SK-N-SH (cell line): ENCODE data around the gene CALM1. TPM values are rescaled to one million over a fixed set of nuclear protein-coding genes. Genes with fewer than 3 reads are reported as not detected.

Source experiments
- CTCF ChIA-PET: fragments of 300-600, 350-600 bp; formaldehyde crosslinking; extraction: SDS; loops from one replicate; lab custom pipeline; 2021; lab: Yijun Ruan, JAX
- POLR2A ChIA-PET: fragments of 350-600 bp; sonication (Branson Sonifier 250); formaldehyde crosslinking; extraction: SDS; loops from one replicate; lab custom pipeline; 2020; ENCODE audit warnings: antibody characterized with exemption, inconsistent platforms; lab: Yijun Ruan, JAX
- DNase-seq: peaks from one replicate; pipeline ENCODE4 v3.0.0; 2012
- H2AFZ ChIP-seq: fragments of 200-600 bp; sonication (generic); 2 replicates; pipeline ENCODE4 v1.8.1; 2016; ENCODE audit warnings: antibody characterized with exemption, mild to moderate bottlenecking, low read depth
- H3F3A ChIP-seq: fragments of 200-600 bp; sonication (generic); replicated peaks from 2 replicates; pipeline ENCODE3; 2016; ENCODE audit warnings: antibody characterized with exemption, mild to moderate bottlenecking; ENCODE audit not compliant: insufficient read depth
- H3K27ac ChIP-seq, 2 experiments: fragments of 200-500 bp in 1 of 2; fragments of 200-600 bp in 1 of 2; sonication (Bioruptor generic) in 1 of 2; sonication (generic), shearing (Covaris generic) in 1 of 2; 2 replicates each; pipeline versions ENCODE4 v1.5.1 to v1.6.1; 2014 to 2016; ENCODE audit warnings: low read depth in 2 of 2, inconsistent platforms in 1 of 2, low read length in 1 of 2, mild to moderate bottlenecking in 1 of 2, mixed read lengths in 1 of 2
- H3K27me3 ChIP-seq: fragments of 200-600 bp; sonication (generic), shearing (Covaris generic); 2 replicates; pipeline ENCODE4 v1.6.1; 2016; ENCODE audit warnings: mixed run types; ENCODE audit not compliant: insufficient read depth
- H3K36me3 ChIP-seq, 2 experiments: fragments of 200-500 bp in 1 of 2; fragments of 200-600 bp in 1 of 2; sonication (Bioruptor generic) in 1 of 2; sonication (generic) in 1 of 2; replicated peaks in 1 of 2; 2 replicates each; pipeline versions ENCODE3 to v1.5.1; 2014 to 2016; ENCODE audit warnings: low read length in 1 of 2, mild to moderate bottlenecking in 1 of 2; ENCODE audit not compliant: insufficient read depth in 2 of 2, control insufficient read depth in 1 of 2
- H3K4me1 ChIP-seq, 2 experiments: fragments of 200-500 bp in 1 of 2; fragments of 200-600 bp in 1 of 2; sonication (Bioruptor generic) in 1 of 2; sonication (generic), shearing (Covaris generic) in 1 of 2; 2 replicates each; pipeline versions ENCODE4 v1.5.1 to v1.6.1; 2014 to 2016; ENCODE audit warnings: low read depth in 1 of 2, low read length in 1 of 2, mixed run types in 1 of 2; ENCODE audit not compliant: insufficient read depth in 2 of 2, control insufficient read depth in 1 of 2
- H3K4me2 ChIP-seq: fragments of 200-600 bp; sonication (generic), shearing (Covaris generic); 2 replicates; pipeline ENCODE4 v1.6.1; 2017; ENCODE audit warnings: mixed run types
- H3K4me3 ChIP-seq, 2 experiments: fragments of 200-500 bp in 1 of 2; fragments of 200-600 bp in 1 of 2; sonication (Bioruptor generic) in 1 of 2; sonication (generic), shearing (Covaris generic) in 1 of 2; 2 replicates each; pipeline versions ENCODE4 v1.5.1 to v1.8.1; 2014 to 2016; ENCODE audit warnings: low read depth in 2 of 2, inconsistent platforms in 1 of 2, low read length in 1 of 2, mild to moderate bottlenecking in 1 of 2, mixed read lengths in 1 of 2, moderate library complexity in 1 of 2
- H3K79me2 ChIP-seq: fragments of 200-600 bp; sonication (generic); 2 replicates; pipeline ENCODE4 v1.8.1; 2017; ENCODE audit warnings: mild to moderate bottlenecking; ENCODE audit not compliant: insufficient read depth
- H3K9ac ChIP-seq: fragments of 200-600 bp; sonication (generic); 2 replicates; pipeline ENCODE4 v1.6.1; 2017; ENCODE audit warnings: mixed run types
- H3K9me2 ChIP-seq: fragments of 200-600 bp; sonication (generic); 2 replicates; pipeline ENCODE4 v1.6.1; 2017; ENCODE audit warnings: mixed run types
- H3K9me3 ChIP-seq: fragments of 200-600 bp; sonication (generic); 2 replicates; pipeline ENCODE4 v1.6.1; 2017; ENCODE audit warnings: mixed run types, mild to moderate bottlenecking, moderate library complexity
- H4K20me1 ChIP-seq: fragments of 200-600 bp; sonication (generic); 2 replicates; pipeline ENCODE4 v1.6.1; 2017; ENCODE audit warnings: mild to moderate bottlenecking, mixed run types; ENCODE audit not compliant: insufficient read depth
- CHD2 ChIP-seq: fragments of 150-350 bp; IDR thresholded peaks from 2 replicates; pipeline ENCODE4 v1.6.1; 2018; ENCODE audit warnings: low read length; ENCODE audit not compliant: partially characterized antibody
- CTCF ChIP-seq: fragments of 200-600 bp; sonication (generic); IDR thresholded peaks from 2 replicates; pipeline ENCODE4 v1.6.1; 2017; ENCODE audit warnings: antibody characterized with exemption, mild to moderate bottlenecking, moderate library complexity
- ELF1 ChIP-seq: IDR thresholded peaks from 2 replicates; pipeline ENCODE4 v1.4.0; 2012
- EZH2phosphoT487 ChIP-seq: fragments of 200-600 bp; sonication (generic); IDR thresholded peaks from 2 replicates; pipeline ENCODE4 v1.6.1; 2017; ENCODE audit warnings: low read depth, mixed run types, mild to moderate bottlenecking, antibody characterized with exemption, moderate library complexity, borderline replicate concordance
- FOSL2 ChIP-seq: IDR thresholded peaks from 2 replicates; pipeline ENCODE4 v1.4.0; 2012; ENCODE audit warnings: low read depth, mild to moderate bottlenecking, moderate library complexity, borderline replicate concordance
- FOXM1 ChIP-seq: IDR thresholded peaks from 2 replicates; pipeline ENCODE4 v1.4.0; 2012; ENCODE audit warnings: low read depth, mild to moderate bottlenecking
- MEF2A ChIP-seq: IDR thresholded peaks from 2 replicates; pipeline ENCODE4 v1.4.0; 2012; ENCODE audit warnings: low read depth, borderline replicate concordance
- PBX3 ChIP-seq: IDR thresholded peaks from 2 replicates; pipeline ENCODE4; 2012
- POLR2AphosphoS5 ChIP-seq: IDR thresholded peaks from 2 replicates; pipeline ENCODE4 v1.6.1; 2012; ENCODE audit warnings: low read depth, low read length
- RCOR1 ChIP-seq: fragments of 150-350 bp; IDR thresholded peaks from 2 replicates; pipeline ENCODE4 v1.6.1; 2017; ENCODE audit warnings: antibody characterized with exemption, low read length
- REST ChIP-seq: IDR thresholded peaks from 2 replicates; pipeline ENCODE4 v1.6.1; 2012; ENCODE audit warnings: mild to moderate bottlenecking, low read depth, low read length, moderate library complexity
- RXRA ChIP-seq: IDR thresholded peaks from 2 replicates; pipeline ENCODE4 v1.4.0; 2012; ENCODE audit warnings: low read depth, mild to moderate bottlenecking, borderline replicate concordance
- SIN3A ChIP-seq: IDR thresholded peaks from 2 replicates; pipeline ENCODE4 v1.6.1; 2012; ENCODE audit warnings: low read depth, mild to moderate bottlenecking, low read length, moderate library complexity, borderline replicate concordance
- TCF12 ChIP-seq: IDR thresholded peaks from 2 replicates; pipeline ENCODE4 v1.4.0; 2012
- USF2 ChIP-seq: fragments of 150-350 bp; IDR thresholded peaks from 2 replicates; pipeline ENCODE4 v1.6.1; 2017; ENCODE audit warnings: antibody characterized with exemption, low read length, low read depth, borderline replicate concordance
- ZBTB33 ChIP-seq: IDR thresholded peaks from 2 replicates; pipeline ENCODE4 v1.4.0; 2012; ENCODE audit warnings: low read depth, borderline replicate concordance
- WGBS: methylation state at CpG from one replicate; pipeline ENCODE4 v1.1.6; 2017; ENCODE audit warnings: low lambda C conversion rate; 5-methylcytosine and 5-hydroxymethylcytosine counted together
- polyA plus RNA-seq, 3 experiments: library from polyadenylated mRNA; depleted of rRNA; stranded (reverse); fragments of >200 nt; gene quantifications; 2 replicates each; pipeline ENCODE4 v1.2.3, GENCODE V29; 2012

Gene CALM1
- polyA plus RNA-seq, 1 of the 3 experiments (the other 2 are of a cell fraction), result 299 TPM

GRCh38 chr14:90453401-90453951 lies 56.6 kb downstream of the CALM1 start (continued):
- TF ChIP-seq CHD2 (peak; percentile 44), PBX3 (no peak), REST (no peak), POLR2AphosphoS5 (no peak), MEF2A (no peak)

GRCh38 chr14:90454041-90455000 lies 57.5 kb downstream of the CALM1 start:
- H3K27me3 ChIP-seq, result no peaks in the 10 kb centered on the region
- ChIA-PET POLR2A (interaction anchor here (0.6 to 5.0 kb wide), 17 partner anchors 9 to 304 kb away, joined by 3 to 25 read pairs (median 6); partner anchors contain the start of gene CALM1), CTCF (interaction anchor here (0.9 to 4.9 kb wide), 15 partner anchors 12 to 304 kb away, joined by 3 to 25 read pairs (median 4); partner anchors contain the start of gene CALM1)
- H3K4me3 ChIP-seq, result peak overlapping the region; percentile 51 to 57; a peak in 3 of 4 replicates
- peak overlapping the region; percentile 65 for H3K4me2 ChIP-seq
- H3F3A ChIP-seq, result no peaks in the 10 kb centered on the region
- H3K79me2 ChIP-seq, result no peaks in the 10 kb centered on the region
- no peaks in the 10 kb centered on the region for H3K9me3 ChIP-seq
- no peaks in the 10 kb centered on the region for H3K9me2 ChIP-seq
- peak overlapping the region; percentile 24 to 98; a peak in 3 of 4 replicates for H3K27ac ChIP-seq
- DNase-seq, result peak; percentile 95
- WGBS, result 35% methylated on average over 24 of the region's 30 CpGs
- no peaks in the 10 kb centered on the region for H3K36me3 ChIP-seq
- H3K9ac ChIP-seq, result peak overlapping the region; percentile 25; the same call in 1 of the 2 replicates
- no peaks in the 10 kb centered on the region for H4K20me1 ChIP-seq
- peak overlapping the region; percentile 85 for H2AFZ ChIP-seq
- peaks cover 0 to 72% of the 10 kb centered on the region in 2 experiments; a peak in 2 of 4 replicates for H3K4me1 ChIP-seq
- TF ChIP-seq EZH2phosphoT487 (no peak), FOXM1 (no peak), USF2 (no peak), TCF12 (no peak), MEF2A (no peak), CHD2 (peak; percentile 87), ELF1 (no peak), CTCF (no peak), SIN3A (no peak), FOSL2 (no peak), PBX3 (peak; percentile 99), RCOR1 (no peak), RXRA (no peak), ZBTB33 (no peak)
